Measurements from ENCODE around the gene TRMT61B. TPM values are rescaled to one million over a fixed set of nuclear protein-coding genes. Genes with fewer than 3 reads are reported as not detected.

The TRMT61B gene
- total and polyA plus RNA-seq, 2 donors (not counting 1 experiment from before 2014, with no cell fraction given) = 15.5 to 20.3 TPM

- peak within 1 kb of the TSS; percentile 82 for H3K4me2 ChIP-seq (replicated peaks; ENCODE audit: low read depth, low read length, poor library complexity, severe bottlenecking)
- ATAC-seq (ENCODE audit: low read depth) (peak; percentile 97), DNase-seq (peak; percentile 98)
- H4K20me1 ChIP-seq (ENCODE audit: control insufficient read depth, insufficient read depth, low read length, poor library complexity, severe bottlenecking) = peaks cover 37% of the 10 kb centered on the region
- TF ChIP-seq EZH2 (IDR thresholded peaks at IDR 0.05; ENCODE audit: borderline replicate concordance, insufficient read depth, low read depth, low read length, poor library complexity, severe bottlenecking) (no peak), CTCF (IDR thresholded peaks at IDR 0.05) (no peak)
- H3K36me3 ChIP-seq (replicated peaks in 1 of 2; ENCODE audit: control extremely low read depth in 1 of 2, control insufficient read depth in 1 of 2, extremely low read depth in 1 of 2, insufficient read depth in 2 of 2, low read length in 1 of 2) = no peaks in the 10 kb centered on the region
- no peaks in the 10 kb centered on the region for H3K27me3 ChIP-seq (replicated peaks in 1 of 4; ENCODE audit: control extremely low read depth in 1 of 4, control insufficient read depth in 3 of 4, insufficient read depth in 4 of 4, low read length in 3 of 4)
- Mint-ChIP-seq H3K4me3 (peak within 1 kb of the TSS; percentile 92), H3K27ac (peak within 1 kb of the TSS; percentile 94), H3K4me1 (peaks cover 43% of the 10 kb centered on the region), H3K27me3 (no peaks in the 10 kb centered on the region), H3K9me3 (ENCODE audit: insufficient read depth) (no peaks in the 10 kb centered on the region)
- peaks cover 57% of the 10 kb centered on the region for H3K79me2 ChIP-seq (ENCODE audit: control insufficient read depth, insufficient read depth, low read length)
- peak within 1 kb of the TSS; percentile 97 for H2AFZ ChIP-seq (ENCODE audit: insufficient read depth, low read depth, low read length, poor library complexity, severe bottlenecking)
- peaks cover 26 to 30% of the 10 kb centered on the region in 2 donors for H3K4me1 ChIP-seq (ENCODE audit: control insufficient read depth in 2 of 2, insufficient read depth in 2 of 2, low read length in 2 of 2)
- ChIA-PET POLR2A (interaction anchor here (0.6 to 3.7 kb wide), 5 partner anchors 11 to 1524 kb away, joined by 3 to 35 read pairs (median 5); partner anchors contain the start of genes PPP1CB, SNX17 and TRMT61B), CTCF (interaction anchor here (0.6 to 2.2 kb wide), 4 partner anchors 24 to 143 kb away, joined by 3 to 10 read pairs (median 4); partner anchors contain the start of genes PPP1CB and TRMT61B)
- intact Hi-C loops (cut with micrococcal nuclease) = loop anchor here (1.0 to 10.0 kb wide), 4 partner anchors 24 to 1004 kb away; partner anchors contain the start of genes BABAM2, FOSL2, PPP1CB and RBKS
- peak within 1 kb of the TSS; percentile 97 for H3K9ac ChIP-seq (ENCODE audit: low read length)
- H3K27ac ChIP-seq (ENCODE audit: low read length in 2 of 2) = peak within 1 kb of the TSS; percentile 71 to 81
- 1% methylated on average over 79 of the region's 79 CpGs for WGBS (ENCODE audit: insufficient coverage)
- H3K4me3 ChIP-seq (ENCODE audit: control extremely low read depth in 1 of 5, extremely low read depth in 1 of 5, insufficient read depth in 1 of 5, low read depth in 2 of 5, low read length in 4 of 5) = peak within 1 kb of the TSS; percentile 64 to 89 (median 84)
- peaks cover 0 to 9% (median 0%) of the 10 kb centered on the region in 3 donors for H3K9me3 ChIP-seq (ENCODE audit: control extremely low read depth in 1 of 3, control insufficient read depth in 2 of 3, insufficient read depth in 1 of 3, low read length in 2 of 3)
Measured at GRCh38 chr2:28894470-28895188, 24.5 kb upstream of the TRMT61B start, which contains the start of gene WDR43. Gene WDR43, plus strand, starts transcription at chr2:28894667. Its CDS starts 32 bp downstream, at chr2:28894699.
